ENCODE data around the gene ZCCHC2. TPM values are rescaled to one million over a fixed set of nuclear protein-coding genes. Genes with fewer than 3 reads are reported as not detected.

Gene ZCCHC2
- total RNA-seq, 1 experiment from 2014 or later = 9.8 TPM

GRCh38 chr18:62574776-62575175 is 52.0 kb downstream of the ZCCHC2 start:
- DNase-seq (ENCODE audit: extremely low read depth, low read depth) = no peak

DNA sequence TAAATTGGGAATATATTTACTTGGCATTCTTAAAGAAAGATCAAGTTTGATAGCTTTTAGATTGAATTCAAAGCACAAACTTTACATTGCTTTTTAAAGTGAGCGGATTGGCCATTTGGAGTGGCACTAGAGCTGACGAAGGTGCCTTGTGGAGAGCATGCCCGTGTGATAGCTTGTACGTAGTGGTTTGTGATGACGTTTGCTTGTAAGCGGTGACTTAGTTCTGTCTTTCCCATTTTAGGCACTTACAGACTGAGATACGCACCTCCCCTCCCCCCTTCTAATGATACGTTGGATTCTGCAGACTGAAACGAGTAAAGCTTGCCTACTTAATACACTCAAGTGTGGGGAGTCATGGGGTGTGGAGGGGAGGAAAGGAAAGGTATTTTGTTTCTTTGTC is 53.4 kb downstream of the ZCCHC2 start:
- DNase-seq (ENCODE audit: extremely low read depth, low read depth) = no peak

DNA sequence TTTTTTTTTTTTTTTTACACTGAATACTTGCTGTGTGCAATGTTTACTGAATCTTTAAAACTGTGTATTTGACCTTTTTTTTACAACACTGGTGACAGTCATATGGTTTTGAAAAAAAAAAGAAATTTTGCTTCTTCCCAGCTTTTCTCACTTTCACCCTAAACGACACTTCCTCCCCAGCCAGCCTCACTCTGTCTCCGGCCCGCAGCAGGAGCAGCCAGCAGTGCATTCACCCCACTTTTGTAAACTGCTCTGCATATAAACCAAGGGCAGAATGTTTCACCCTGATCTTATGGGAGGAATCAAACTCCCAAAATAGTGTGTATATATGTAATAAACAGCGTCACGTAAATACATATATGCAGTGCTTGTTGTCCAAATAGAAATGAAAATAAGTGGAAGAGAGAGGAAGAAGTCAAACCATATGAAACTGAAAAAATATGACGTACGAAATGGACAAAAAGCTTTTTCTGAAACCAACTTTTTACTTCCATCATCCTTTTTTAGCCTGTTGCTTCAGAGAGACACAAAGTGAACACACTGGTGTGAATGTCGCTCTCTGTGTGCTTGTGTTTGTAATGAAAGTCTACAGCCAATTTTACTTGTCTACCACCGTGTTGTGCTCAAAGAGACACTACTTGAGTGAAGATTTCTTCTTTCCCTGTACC is 54.2 kb downstream of the ZCCHC2 start:
- DNase-seq (ENCODE audit: extremely low read depth, low read depth) = no peak

GRCh38 chr18:62577765-62578164 is 54.9 kb downstream of the ZCCHC2 start:
- no peak for DNase-seq (ENCODE audit: extremely low read depth, low read depth)

- DNase-seq (ENCODE audit: extremely low read depth, low read depth) = no peak
Measured at GRCh38 chr18:62578980-62579511, 56.2 kb downstream of the ZCCHC2 start.

DNA sequence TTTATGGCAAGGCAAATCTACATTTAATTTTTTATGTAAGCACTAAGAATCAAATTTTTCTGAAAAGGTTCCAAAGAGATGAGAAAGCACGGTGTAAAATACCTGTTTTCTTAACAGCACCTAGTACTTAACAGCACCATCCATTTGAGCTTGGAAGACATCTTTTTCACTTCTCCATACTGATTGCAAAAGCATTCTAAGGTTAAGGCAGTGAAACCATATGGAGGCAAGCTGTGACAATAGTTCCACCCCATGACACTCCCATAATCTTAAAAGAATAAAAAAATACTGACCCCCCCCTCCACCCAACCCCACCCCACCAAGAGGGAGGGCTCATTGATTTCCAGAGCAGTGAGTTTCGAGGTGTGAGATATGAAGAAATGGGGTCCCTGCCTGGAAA is 60.6 kb downstream of the ZCCHC2 start:
- DNase-seq (ENCODE audit: extremely low read depth, low read depth) = no peak

DNA sequence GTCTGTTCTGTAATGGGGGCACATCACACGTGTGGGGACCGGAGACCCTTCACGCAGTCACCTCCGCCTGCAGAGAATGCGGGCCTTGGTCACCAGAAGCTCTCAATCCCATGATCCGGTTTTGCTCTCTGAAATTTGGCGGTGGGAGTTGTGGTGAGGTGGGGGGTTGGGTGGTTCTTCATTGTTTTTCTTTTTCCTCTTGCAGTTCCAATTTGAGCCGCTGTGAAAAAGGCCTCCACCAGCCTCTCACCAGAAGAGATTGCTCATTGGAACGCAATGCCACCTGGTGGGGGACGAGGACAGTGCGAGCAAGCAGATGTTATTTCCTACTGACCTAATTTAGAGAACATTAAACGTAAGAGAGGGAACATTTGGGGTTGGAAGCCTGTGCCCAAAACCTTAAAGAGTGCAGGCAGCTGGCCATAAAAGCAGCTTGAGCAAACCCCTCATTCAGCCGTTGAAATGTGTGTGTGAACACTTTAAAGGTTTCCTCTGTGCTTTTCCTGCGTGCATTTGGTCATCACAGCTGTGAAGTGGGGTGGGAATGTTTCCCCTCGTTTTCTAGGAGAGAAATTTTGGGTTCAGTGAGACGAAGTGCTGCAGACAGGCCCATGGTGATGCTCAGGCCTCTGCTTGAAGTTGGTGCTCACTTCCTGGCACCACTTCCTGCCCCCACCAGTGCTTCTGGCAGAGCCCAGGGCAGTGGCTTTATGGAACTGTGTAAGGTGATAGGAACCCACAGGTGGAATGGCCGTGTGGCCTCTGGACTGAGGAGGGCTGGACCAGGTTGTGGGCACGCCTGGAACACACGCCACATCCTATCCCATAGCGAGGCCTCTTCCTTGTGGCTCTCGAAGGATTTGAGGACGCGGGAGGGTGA is 61.7 kb downstream of the ZCCHC2 start:
- DNase-seq (ENCODE audit: extremely low read depth, low read depth) = peak; percentile 80

GRCh38 chr18:62585274-62586150 is 62.7 kb downstream of the ZCCHC2 start:
- no peak for DNase-seq (ENCODE audit: extremely low read depth, low read depth)

DNA sequence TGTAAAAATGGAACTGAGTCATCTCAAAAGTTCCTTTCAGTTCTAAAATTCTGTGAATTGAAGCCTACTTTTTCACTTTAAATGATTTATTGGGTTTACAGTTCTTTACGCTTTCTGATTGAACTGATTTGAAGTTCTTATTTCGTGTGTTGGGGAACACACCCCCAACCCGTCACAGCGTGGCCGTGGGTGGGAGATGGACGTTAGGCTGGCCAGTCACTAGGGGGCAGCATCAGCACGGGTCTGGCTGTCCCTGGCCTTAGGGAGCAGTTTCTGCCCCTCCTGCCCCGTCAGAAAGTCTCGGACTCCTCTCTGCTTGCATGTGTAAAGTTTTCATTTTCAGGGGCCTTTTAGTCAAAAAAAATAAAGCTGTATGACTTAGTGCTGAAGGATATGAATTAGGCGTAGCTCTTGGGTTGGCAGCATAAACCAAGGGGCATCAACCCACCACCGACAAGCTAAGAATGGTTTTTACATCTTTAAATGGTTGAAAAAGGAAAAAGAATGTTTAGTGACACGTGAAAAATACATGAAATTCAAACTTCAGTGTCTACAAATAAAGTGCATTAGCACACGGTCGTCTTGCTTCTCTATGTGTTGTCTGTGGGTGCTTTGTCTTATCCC is 63.4 kb downstream of the ZCCHC2 start:
- peak; percentile 41 for DNase-seq (ENCODE audit: extremely low read depth, low read depth)

DNA sequence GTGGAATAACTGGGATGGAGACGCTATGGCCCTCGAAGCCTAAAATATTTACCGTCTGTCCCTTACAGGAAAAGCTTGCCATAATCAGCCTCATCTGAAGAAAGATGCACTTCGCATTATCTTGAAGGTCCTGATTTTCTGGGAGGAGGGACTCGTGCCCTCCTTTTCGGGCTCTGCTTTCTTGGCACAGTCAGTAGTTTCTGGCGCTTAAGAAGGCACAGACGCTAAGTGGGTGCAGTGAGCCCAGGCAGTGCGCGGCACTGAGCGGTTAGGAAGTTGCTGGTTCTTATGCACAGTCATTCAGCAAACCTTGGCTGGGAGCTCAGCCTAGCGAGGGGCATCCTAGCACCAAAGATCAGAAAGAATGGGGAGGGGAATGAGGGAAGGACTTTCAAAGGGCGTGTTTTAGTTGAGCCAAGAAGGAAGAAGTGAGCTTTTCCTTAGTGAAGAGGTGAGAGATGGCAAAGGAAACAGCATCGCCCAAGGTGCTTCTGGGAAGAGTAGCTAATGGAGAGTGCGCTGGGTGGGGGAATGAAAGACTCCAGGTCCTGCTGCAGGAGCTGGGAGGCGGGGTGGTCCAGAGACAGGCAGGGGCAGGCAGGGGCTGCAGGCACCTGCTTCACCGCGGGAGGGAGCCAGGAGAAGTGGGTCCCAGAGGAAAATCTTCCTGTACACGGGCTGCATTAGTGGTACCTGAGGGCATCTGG is 64.1 kb downstream of the ZCCHC2 start:
- DNase-seq (ENCODE audit: extremely low read depth, low read depth) = no peak

- no peak for DNase-seq (ENCODE audit: extremely low read depth, low read depth)
Measured at GRCh38 chr18:62587689-62588088, 64.9 kb downstream of the ZCCHC2 start.

GRCh38 chr18:62588217-62588616 is 65.4 kb downstream of the ZCCHC2 start:
- no peak for DNase-seq (ENCODE audit: extremely low read depth, low read depth)

DNA sequence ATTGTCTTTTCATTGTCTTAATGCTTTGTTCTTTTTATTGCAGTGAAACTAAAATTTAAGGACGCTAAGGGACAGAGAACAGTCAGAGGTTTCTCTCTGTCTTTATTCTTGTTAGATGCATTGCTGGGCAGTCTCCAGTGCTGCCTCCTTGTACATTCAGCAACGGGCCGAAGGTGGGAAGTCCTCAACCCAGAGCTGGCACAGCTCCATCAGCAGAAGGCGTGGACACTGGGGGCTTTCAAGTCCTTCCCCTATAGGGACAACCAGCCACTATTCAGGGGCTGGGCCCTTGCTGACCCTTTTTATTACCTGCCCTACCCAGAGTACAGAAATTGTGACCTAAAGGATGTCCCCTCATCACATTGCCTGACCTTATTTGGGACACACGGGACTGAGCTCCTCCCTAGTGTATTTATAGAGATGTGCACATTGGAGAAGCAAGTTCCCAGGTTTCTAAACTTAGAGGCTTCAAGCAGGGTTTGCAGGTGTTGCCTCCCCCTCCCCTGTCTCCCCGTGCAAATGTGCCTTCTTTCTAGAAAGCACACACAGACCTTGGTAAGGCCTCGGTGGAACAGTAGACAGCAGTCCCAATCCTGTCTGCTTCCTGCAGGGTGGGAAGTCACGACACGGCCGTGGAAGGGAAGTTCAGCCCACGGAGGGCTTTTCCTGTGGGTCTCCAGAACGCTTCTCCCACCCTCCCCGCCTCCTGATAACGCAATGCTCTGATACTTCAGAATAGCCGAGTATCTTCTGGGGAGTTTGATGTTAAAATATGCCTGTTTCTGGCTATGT is 68.2 kb downstream of the ZCCHC2 start:
- DNase-seq (ENCODE audit: extremely low read depth, low read depth) = no peak

DNA sequence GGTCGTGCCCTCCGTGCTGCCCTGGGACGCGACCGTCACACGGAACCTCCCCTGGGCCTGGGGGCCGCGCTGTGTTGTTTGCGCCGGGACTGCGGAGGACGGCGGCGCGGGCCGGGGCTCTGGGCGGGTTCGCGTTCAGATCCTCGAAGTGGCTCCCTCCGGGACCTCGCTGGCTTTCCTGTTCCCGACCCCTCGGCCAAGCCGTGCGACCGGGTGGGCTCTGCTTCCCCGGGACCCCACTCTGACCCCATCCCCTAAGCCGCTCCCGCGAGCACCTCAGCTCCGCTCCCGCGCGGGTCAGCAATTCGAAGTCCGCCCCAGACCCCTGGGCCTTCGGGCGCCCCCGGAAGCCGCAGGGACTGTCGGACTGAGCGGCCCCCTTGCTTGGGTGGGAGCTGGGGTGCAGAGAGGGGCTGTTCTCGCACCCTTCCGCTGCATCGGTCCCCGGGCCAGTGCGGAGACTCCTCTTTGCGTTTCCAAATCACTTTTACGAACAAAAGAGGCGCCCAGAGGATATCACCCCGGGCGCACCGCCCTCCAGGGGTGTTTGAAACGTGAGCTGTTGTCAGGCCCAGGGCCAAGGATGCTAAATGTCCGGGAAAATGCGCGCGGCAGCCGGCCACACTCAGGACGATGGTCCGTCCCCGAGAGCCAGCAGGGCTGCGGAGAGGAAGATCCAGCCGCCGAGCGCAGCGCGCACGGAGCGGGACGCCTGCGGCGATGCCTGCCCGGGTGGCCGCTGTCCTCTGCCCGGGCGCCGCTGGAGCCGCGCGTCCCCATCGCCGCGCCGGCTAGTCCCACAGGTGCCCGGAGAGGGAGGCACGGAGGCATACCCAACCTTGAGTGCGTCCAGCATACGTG is 73.5 kb downstream of the ZCCHC2 start:
- DNase-seq (ENCODE audit: extremely low read depth, low read depth) = no peak

DNA sequence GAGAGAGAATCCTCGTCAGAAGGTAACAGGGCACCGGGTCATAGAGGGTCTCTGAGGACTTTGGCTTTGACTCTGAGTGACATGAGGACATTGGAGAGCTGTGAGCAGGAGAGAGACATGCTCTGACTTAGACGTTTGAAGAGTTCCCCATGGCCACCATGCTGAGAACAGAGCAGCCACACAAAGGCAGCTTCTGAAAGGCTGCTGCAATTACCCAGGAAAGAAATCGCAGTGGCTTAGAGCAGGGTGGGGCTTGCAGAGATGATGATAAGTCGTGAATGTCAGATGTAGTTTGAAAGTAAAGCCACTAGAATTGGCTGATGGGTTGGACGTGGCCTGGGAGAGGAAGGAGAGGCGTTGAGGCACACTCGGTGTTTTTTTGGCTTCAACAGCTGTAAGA is 79.0 kb downstream of the ZCCHC2 start:
- no peak for DNase-seq (ENCODE audit: extremely low read depth, low read depth)

- DNase-seq (ENCODE audit: extremely low read depth, low read depth) = no peak
Measured at GRCh38 chr18:62602706-62603105, 79.9 kb downstream of the ZCCHC2 start.

GRCh38 chr18:62603211-62603610 is 80.4 kb downstream of the ZCCHC2 start:
- no peak for DNase-seq (ENCODE audit: extremely low read depth, low read depth)

DNA sequence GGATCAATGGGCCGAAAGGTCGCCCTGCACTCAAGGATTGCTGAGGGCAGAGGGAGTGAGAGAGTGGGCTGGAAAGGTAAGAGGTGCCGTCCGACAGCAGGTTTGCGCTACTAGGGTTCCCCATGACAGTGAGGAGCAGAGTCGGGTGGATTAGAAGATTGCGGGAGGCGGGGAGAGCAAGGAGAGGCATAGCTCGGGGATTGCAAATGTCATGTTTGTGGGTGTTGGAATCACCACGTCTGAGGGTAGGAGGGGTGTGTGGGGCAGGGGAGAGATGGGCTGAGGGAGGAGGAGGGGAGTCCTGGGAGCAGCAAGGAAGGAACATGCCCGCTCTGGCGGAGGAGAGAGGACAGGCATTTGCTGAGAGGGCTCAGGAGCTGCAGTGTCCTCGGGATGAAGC is 81.2 kb downstream of the ZCCHC2 start:
- no peak for DNase-seq (ENCODE audit: extremely low read depth, low read depth)
